Cardiac muscle cell (in vitro differentiated cells and primary cell): ENCODE data around the gene ACTN3. TPM values are rescaled to one million over a fixed set of nuclear protein-coding genes. Genes with fewer than 3 reads are reported as not detected.
"Not testable (repeated sequence)": the region's sequence is repeated elsewhere in the genome, so short reads cannot be mapped to it uniquely, and the experiment has no call there.

Source experiments
- DNase-seq, 2 donors: peaks; one replicate each; pipeline versions ENCODE4 v3.0.0 to v3.0.0-alpha.2; 2010 to 2017; ENCODE audit warnings: low read depth in 1 of 2, low spot score in 1 of 2
- H3K27ac ChIP-seq: fragments of 200-600 bp; sonication (generic); 2 replicates; pipeline ENCODE4 v1.5.1; 2016
- H3K27me3 ChIP-seq: fragments of 200-600 bp; sonication (generic); 2 replicates; pipeline ENCODE4 v1.6.0; 2016; ENCODE audit warnings: control low read depth
- H3K36me3 ChIP-seq: fragments of 200-600 bp; sonication (generic); 2 replicates; pipeline ENCODE4 v1.5.1; 2016; ENCODE audit warnings: control low read depth
- H3K4me1 ChIP-seq: fragments of 200-600 bp; sonication (generic); 2 replicates; pipeline ENCODE4 v1.8.1; 2017; ENCODE audit warnings: low read depth, mild to moderate bottlenecking, mixed run types
- H3K4me3 ChIP-seq: fragments of 200-600 bp; sonication (generic); 2 replicates; pipeline ENCODE4 v1.5.1; 2016; ENCODE audit warnings: mild to moderate bottlenecking
- H3K9me3 ChIP-seq: fragments of 200-600 bp; sonication (generic); 2 replicates; pipeline ENCODE4 v1.5.1; 2017; ENCODE audit warnings: low read depth, mild to moderate bottlenecking, control low read depth
- CTCF ChIP-seq: IDR thresholded peaks from 2 replicates; pipeline ENCODE4 v1.5.1; 2012; ENCODE audit warnings: low read depth, mild to moderate bottlenecking, low read length
- polyA plus RNA-seq: library from polyadenylated mRNA; unstranded; fragments of >200 nt; fragmentation: Nextera tagmentation; extraction: Ambion mirVana; gene quantifications from 2 replicates; pipeline ENCODE4 v1.2.1, GENCODE V29; 2016
- total RNA-seq: library from RNA; depleted of rRNA; stranded (reverse); fragments of >200 nt; gene quantifications from 2 replicates; pipeline ENCODE4 v1.2.3, GENCODE V29; 2016

The ACTN3 gene
- total and polyA plus RNA-seq, 2 experiments from 2014 or later = 111 to 189 TPM

- Histone ChIP-seq H3K9me3 (no peaks in the 10 kb centered on the region), H3K4me3 (no peak overlapping the region), H3K36me3 (peaks cover 4% of the 10 kb centered on the region), H3K27ac (no peak overlapping the region), H3K27me3 (no peaks in the 10 kb centered on the region), H3K4me1 (no peaks in the 10 kb centered on the region)
- DNase-seq = no peak
- TF ChIP-seq CTCF = no peak
Measured at GRCh38 chr11:66539870-66540213, 6.9 kb upstream of the ACTN3 start.

GRCh38 chr11:66540598-66540997 is 6.1 kb upstream of the ACTN3 start:
- H3K4me3 ChIP-seq, H3K4me1 ChIP-seq, H3K27me3 ChIP-seq, H3K27ac ChIP-seq, H3K9me3 ChIP-seq, DNase-seq, H3K36me3 ChIP-seq: not testable (repeated sequence)

- DNase-seq = no peak
- Histone ChIP-seq H3K27me3 (no peaks in the 10 kb centered on the region), H3K4me3 (no peak overlapping the region), H3K36me3 (no peaks in the 10 kb centered on the region), H3K4me1 (no peaks in the 10 kb centered on the region), H3K9me3 (no peaks in the 10 kb centered on the region), H3K27ac (no peak overlapping the region)
- no peak for TF ChIP-seq CTCF
Measured at GRCh38 chr11:66541892-66542291, 4.8 kb upstream of the ACTN3 start.

DNA sequence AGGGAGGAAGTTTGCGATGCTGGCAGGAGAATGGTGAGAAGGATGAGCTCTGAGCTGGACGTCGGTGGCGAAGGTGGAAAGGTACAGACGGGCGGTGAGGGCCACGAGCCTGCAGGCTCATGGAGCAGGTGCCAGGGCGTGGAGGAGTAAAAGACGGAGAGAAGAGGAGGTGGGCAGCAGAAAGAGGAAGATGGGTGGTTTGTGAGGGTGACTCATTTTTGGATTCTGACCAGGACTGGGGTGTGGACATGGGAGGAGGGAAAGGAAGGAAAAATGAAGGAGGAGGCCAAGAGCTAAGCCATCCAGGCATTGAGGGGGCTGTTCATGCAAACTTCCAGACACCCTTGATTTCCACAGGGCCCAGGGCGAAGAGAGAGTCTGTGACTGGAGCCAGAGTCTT is 4.3 kb upstream of the ACTN3 start:
- peak in 1 of 2 donors; percentile 17 for DNase-seq
- Histone ChIP-seq H3K27ac (no peak overlapping the region), H3K27me3 (no peaks in the 10 kb centered on the region), H3K36me3 (no peaks in the 10 kb centered on the region), H3K4me3 (no peak overlapping the region), H3K4me1 (no peaks in the 10 kb centered on the region), H3K9me3 (no peaks in the 10 kb centered on the region)
- no peak for TF ChIP-seq CTCF

DNA sequence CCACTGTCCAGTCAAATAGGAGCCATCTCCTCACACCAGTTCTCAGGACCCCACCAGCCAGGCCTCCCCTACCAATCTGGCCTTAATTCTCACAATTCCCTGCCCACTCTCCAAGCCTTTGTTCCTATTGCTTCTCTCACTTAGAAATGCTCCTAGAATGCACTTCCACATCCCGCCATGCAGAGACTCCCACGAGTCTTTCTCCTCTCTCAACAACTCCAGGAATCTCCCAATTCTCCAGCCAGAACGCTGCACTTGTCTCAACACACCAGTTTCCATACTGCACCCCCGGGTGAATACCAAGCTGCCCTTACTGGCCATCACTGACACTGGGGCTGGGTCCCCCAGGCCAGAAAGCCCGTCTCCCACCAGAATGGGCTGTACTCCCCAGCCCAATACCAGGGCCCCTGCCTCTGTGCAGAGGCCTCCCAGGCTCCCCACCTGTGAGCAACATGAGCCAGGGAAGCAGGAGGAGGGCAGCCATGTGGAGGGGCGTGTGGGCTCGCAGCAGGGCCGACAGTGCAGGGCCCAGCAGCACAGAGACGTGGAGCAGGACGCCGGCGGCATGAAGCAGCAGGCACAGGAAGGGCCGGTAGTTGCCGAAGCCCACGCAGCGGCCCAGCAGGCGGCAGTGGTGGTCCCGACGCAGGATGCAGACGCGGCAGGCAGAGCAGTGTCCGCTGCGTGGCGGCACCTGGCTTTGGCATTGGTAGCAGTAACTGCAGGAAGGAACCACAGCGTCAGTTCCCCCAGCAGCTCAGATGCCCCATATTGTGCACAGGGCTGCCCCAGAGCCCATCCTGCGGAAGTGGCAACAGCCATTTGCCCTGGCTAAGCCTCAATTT is 3.2 kb upstream of the ACTN3 start:
- peak in 1 of 2 donors; percentile 68 for DNase-seq
- Histone ChIP-seq H3K27me3 (no peaks in the 10 kb centered on the region), H3K4me1 (peaks cover 3% of the 10 kb centered on the region), H3K36me3 (no peaks in the 10 kb centered on the region), H3K4me3 (no peak overlapping the region), H3K9me3 (no peaks in the 10 kb centered on the region), H3K27ac (no peak overlapping the region)
- peak; percentile 70 for TF ChIP-seq CTCF

GRCh38 chr11:66544952-66545351 is 1.8 kb upstream of the ACTN3 start:
- H3K27ac ChIP-seq, H3K4me1 ChIP-seq, DNase-seq, H3K36me3 ChIP-seq, H3K27me3 ChIP-seq, H3K9me3 ChIP-seq: not testable (repeated sequence)
- peak overlapping the region; percentile 71 for H3K4me3 ChIP-seq
